ENCODE measurements around the gene RMDN2.

RMDN2 gene

GRCh38 chr2:38057651-38058410, 132.7 kb downstream of the RMDN2 start:
- DNase-seq: no peak

- DNase-seq: no peak
Measured at GRCh38 chr2:38060236-38061018, 135.3 kb downstream of the RMDN2 start.

- no peak for DNase-seq
Measured at GRCh38 chr2:38064801-38065501, 139.9 kb downstream of the RMDN2 start.

- no peak for DNase-seq
Measured at GRCh38 chr2:38065502-38066135, 140.5 kb downstream of the RMDN2 start.

- DNase-seq: no peak
Measured at GRCh38 chr2:38066421-38067115, 141.5 kb downstream of the RMDN2 start.
